NCI-H2196 treated with DMSO at 0.1 percent for 48 hours (cell line): ENCODE measurements around the gene ZNF277.

Experiments used
- DNase-seq: peaks from one replicate; lab custom pipeline; 2025; ENCODE audit not compliant: unreplicated experiment; lab: John Stamatoyannopoulos, UW

Gene ZNF277, protein sequence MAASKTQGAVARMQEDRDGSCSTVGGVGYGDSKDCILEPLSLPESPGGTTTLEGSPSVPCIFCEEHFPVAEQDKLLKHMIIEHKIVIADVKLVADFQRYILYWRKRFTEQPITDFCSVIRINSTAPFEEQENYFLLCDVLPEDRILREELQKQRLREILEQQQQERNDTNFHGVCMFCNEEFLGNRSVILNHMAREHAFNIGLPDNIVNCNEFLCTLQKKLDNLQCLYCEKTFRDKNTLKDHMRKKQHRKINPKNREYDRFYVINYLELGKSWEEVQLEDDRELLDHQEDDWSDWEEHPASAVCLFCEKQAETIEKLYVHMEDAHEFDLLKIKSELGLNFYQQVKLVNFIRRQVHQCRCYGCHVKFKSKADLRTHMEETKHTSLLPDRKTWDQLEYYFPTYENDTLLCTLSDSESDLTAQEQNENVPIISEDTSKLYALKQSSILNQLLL

DNA sequence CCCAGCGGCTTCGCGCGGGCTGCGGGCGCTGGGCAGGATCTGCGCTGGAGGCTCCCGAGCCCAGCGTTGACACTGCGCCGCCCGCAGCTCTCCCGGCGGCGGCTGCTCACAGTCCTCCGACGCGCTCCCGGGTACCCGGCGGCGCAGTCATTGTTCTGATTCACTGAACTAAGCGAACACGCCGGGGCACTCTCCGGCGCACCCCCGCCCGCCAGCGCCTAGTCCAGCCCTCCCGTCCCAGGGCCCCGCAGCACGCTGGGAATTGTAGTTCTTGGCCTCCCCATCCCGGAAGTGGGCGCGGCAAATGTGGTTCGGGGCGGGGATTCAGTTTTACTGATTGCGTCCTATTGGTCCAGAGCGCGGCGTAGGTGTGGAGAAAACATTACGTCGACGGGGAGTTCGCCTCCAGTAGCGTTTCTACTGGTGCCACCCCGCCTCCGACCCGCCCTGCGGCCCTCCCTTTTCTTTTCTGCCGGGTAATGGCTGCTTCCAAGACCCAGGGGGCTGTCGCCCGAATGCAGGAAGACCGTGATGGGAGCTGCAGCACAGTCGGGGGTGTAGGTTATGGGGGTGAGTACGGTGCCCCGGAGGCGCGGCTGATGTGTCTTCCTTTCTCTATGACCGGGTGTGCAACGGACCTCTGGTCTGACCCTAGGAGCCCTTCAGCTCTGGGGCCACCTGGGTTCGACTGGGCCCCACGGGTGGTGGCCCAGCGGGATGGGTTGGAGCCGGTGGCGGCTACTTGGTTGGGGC is at the start of gene ZNF277, which contains the start of gene DOCK4:
ZNF277 (plus strand) TSS at position 458 of the 753 bp plus-strand sequence; CDS start at position 480, 22 bp downstream.
DOCK4 (minus strand) TSS at position 162 of the 753 bp plus-strand sequence. CDS start 261 bp downstream, outside the sequence.
- peak; percentile 97 for DNase-seq

DNA sequence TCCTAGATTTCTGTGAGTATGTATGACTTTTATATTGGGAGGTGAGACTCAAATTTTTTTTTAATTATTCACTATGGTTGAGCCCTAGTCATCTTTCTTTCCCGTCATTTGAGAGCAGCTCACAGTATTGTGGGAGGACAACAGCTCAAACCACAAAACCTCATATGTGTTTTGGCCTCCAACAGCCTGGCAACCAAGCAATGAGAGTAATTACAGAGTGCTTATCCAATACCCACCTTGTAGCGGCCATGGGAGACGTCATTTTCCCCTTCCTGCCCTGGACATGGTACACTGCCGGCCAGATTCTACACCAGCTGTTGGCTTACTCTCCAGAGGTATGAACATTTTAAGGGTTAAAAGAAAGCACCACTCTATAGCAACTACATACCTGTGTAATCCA is 49.4 kb upstream of the ZNF277 start:
- DNase-seq: no peak

DNA sequence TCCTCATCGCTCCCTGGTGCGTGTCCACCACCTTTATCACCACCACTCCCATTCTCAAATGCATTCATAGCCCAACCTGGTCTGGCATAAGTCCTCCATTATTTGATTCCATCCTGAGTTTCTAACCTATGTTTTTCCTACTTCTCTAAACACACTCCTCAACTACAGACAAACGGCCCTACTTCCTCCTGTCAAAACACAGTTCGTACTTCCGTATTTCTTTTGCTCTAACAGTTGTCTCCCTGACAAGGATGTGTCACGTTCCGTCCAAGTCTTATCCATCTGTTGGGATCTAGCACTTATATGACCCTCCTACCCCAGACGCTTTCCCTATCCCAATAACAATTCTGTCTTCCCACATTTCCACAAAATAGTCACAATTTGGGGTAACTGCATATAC is 47.1 kb upstream of the ZNF277 start:
- DNase-seq: no peak

DNA sequence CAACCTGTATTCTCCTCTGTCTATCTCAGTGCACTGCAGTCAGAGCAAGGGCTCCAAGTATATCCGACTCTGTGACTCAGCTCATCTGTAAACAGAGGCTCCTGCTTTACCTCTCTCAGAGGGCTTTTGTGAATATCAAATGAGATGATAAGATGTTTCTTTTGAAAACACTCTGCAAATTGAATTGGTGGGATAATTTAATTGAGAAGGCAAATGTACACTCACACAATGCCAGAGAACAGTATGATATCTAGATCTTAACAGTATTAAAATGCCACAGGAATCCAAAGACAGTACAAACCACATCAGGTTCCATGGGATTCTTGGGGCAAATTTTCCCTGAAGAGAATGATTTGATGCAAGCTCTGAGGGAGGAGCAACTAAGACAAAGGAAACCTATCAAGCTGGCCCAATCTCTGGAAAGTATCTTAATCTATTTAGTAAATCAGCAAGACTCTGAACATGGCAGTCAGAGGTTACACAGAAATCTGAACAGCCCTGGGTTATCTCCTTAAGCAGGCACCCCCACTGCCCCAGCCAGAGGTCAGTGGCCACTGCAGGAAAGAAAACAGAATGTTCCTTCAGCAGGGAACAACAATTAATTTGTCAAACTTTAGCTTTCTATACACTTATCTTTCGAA is 46.2 kb upstream of the ZNF277 start:
- no peak for DNase-seq

DNA sequence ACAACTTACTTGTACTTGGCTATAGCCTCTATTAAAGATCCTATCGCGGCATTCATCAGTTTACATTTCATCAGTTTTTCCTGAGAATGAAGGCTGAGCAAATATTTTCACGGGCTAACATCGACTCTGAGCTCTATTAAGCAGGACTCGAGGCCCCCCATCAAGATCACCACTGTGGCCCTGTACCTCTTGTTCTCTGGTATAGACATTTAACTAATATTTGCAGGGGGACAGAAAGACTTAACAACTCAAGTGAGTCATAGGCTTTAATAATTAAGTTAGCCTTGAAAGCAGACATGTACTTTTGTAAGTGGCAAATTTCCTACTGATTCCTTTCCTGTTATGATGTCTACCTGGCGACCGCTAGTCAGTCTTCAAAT is 45.7 kb upstream of the ZNF277 start:
- no peak for DNase-seq

DNA sequence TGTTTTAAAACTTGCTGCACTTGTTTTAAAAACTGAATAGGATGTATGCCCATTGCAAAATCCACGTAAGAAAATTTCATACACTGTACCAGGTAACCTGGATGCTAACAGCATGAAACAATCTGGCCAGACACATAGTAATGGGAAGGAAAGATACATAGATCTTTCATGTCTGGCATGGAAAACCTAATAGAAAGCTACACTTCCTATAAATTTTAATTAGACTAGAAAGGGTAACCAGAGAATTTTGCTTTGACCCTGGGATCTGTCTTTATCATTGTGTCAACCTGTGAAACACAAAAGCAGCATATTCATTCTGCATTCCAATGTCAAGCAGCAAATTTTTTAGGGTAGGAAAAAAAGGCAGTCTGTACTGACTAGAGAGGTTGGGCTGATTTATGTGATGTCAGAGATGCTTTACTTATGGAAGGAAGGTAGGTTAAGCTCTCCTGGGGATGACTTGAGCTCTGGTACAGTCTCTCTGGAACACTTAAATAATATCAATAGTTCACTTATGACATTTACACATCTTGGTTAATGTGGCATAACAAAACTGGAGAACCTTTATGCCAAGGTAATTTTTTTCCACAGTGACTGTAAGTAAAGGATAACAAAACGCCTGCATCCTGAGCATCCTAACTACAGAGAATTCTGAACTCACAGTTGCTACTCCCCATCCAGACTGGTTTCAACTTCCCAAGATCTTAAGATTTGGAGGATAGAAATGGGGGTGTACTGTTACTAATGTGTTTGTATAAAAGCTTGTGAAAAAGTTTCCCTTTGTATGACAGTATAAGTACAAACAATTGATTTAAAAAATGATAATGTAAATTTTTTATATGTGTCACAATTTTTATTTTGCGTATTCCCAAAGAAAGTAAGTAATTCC is 45.0 kb upstream of the ZNF277 start:
- no peak for DNase-seq

DNA sequence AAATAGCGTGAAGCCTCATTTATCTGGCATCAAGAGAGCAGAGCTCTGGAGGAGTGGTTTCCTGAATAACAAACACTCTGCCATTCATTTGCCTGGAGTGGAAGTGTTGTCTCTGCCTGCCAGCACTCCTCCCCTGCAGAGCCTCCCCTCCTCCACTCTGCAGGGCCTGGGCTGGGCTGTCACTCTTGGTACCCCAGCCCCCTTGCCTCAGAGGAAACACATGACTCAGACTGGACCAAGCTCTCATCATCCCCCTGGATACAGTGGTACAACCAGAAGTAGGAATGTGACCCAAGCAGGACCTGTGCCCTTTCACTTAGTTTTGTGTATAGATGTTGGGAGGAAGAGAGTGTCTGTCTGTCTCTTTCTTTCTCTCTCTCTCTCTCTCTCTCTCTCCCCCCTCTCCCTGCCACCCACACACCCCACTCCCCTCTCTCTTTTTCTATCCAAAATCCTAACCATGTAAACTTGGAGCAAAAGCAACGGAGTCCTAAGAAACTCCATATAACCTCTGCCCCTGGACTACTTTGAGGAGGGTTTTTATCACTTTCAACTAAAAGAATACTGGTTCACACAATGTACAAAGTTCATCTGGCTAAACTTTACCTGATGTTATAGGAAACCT is 44.2 kb upstream of the ZNF277 start:
- no peak for DNase-seq

DNA sequence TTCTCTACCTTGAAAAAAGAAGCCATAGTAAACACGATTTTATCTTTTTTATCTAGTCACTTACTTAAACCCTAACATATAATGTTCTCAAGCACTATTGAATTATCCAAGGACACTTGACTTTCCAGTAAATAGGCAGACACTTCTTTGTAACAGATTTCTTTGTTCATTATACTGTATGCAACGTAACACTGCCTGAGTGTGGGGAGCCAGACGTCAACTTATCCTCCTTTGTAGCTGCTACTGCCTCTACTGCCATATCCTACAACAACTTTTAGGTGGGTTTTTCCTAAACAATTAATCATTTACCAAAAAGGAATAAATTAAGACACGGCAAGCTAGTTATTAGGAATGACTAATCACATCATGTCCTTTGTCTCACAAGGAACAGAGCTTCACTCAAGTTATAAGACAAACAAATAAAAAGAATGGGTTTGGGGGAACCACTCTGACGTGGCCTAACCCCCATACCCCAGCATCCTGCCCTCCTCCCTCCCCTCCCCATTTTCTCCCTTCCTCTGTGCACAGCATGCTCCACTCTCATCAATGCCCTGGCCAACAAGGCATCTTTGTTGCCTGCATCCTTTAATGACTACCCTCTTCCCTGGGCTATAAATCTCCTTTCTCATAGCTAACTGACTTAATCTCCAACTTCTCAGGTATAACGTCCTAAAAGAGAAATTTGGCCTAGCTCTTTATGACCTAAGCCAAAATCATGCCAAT is 43.5 kb upstream of the ZNF277 start:
- DNase-seq: no peak

DNA sequence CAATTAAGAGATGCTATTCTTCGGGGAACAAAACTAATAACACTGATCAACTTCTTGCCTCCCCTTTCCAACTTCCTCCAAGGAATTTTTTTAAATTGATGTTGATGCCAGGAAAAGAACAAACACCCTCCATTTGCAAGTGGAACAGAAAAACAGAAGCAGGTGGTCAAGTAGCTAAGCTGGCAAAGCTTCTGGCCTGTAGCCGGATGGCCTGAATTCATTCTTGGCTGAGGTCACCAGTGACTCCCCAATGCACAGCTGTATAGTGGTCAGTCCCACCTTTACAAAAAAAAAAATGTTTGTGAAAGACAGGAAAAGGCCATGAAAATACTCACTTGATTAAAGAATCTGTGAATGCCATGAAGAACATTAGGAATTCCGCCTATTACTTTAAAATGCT is 39.3 kb upstream of the ZNF277 start:
- DNase-seq: no peak

DNA sequence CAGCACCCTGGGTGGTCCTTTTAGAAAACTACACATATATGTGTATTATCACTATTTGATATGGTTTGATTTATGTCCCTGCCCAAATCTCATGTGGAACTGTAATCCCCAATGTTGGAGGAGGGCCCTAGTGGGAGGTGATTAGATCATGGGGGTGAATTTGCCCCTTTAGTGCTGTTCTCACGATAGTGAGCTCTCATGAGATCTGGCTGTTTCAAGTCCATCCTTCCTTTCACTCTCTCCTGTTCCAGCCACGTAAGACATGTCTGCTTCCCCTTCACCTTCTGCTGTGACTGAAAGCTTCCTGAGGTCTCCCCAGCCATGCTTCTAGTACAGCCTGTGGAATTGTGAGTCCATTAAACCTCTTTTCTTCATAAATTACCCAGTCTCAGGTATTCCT is 37.6 kb upstream of the ZNF277 start:
- DNase-seq: no peak

DNA sequence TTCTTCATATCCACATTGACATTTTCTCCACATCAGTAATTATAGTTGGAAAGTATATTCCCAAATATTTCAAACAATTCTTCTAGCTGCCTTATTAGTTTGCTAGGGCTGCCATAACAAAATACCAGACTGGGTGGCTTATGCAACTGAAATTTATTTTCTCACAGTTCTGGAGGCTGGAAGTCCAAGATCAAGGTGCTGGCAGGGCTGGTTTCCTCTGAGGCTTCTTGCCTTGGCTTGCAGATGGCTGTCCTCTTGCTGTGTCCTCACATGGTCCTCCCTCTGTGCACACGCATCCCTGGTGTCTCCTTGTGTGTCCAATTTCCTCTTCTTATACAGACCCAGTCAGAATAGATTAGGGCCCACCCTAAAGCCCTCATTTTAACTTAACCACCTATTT is 34.8 kb upstream of the ZNF277 start:
- DNase-seq: no peak

DNA sequence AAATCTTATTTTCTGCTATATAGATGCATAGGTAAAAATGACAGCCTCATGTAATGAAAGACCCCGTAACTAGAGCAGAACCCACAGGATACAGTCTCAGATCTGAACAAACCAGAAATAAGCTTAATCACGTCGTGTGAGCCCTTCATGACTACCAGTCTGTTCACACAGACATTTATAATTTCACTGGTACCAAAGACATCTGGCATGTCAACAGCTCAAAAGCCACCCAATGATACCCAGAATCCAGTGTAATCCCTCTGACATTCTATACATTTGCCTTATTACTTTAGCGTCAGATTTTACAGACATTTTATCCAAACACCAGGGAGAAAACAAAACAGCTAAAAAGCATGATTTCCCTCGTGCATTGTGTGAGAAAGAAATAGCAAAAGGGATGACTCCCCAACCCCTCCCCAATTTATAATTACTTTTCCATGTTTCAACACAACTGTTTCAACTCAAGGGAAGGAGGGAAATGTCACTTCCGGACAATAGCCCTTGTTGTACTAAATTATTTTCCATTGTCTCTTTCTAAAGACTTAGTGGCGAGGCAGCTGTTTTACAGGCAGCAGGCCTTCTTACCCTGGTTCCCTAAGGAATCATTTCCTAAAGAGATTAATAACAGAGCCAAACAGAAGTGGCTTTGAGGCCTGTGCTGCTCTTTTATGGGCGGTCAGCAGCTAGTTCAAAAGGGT is 33.5 kb upstream of the ZNF277 start:
- no peak for DNase-seq

DNA sequence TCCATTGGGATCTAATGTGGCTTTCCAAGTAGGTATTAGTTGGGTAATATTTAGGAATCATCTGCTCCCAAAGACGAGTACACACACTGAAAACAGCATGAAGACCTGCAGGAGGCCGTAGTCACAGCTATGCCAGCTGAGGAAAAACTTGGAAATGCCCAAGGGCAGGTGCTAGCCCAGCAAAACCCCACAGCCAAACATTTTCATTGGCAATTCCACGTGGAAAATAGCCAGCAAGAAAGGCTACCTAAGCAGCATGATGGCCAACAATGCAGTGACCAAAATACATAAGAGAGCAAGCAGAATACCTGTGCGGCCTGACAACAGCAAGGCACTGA is 33.0 kb upstream of the ZNF277 start:
- no peak for DNase-seq

DNA sequence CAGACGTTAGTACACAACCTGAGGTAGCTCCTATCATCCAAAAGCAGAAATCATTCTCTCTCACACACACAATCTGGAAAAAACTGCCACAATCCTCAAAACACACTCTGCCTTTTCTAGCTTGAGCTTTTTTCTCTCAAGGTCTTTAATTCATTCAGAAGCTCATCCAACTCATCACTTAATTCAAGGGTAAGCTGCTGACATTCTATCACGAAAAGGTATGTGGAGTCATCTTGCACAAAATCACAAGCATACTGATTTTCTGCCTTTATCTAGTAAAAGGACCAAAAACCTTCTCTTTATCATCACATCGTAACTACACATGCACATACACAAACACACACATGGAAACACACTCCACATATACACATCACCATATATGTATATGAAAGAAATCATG is 32.3 kb upstream of the ZNF277 start:
- DNase-seq: no peak

DNA sequence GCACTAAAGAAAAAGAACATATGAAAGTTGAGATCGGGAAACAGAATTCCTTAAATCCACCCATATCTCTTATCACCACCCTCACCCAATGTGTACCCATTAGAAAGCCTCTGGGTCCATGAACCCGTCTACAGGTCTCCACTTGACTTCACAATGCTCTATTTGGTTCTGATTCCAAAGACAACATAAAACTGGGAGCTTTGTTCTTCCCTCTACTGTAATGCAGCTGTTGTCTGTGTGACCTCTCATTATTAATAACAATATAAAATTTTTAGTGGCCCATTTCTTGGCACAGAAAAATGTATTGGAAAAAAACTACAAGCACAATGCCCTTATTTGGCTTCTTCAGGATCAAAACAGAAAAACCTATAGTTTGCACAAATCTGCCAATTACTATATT is 30.3 kb upstream of the ZNF277 start:
- no peak for DNase-seq

DNA sequence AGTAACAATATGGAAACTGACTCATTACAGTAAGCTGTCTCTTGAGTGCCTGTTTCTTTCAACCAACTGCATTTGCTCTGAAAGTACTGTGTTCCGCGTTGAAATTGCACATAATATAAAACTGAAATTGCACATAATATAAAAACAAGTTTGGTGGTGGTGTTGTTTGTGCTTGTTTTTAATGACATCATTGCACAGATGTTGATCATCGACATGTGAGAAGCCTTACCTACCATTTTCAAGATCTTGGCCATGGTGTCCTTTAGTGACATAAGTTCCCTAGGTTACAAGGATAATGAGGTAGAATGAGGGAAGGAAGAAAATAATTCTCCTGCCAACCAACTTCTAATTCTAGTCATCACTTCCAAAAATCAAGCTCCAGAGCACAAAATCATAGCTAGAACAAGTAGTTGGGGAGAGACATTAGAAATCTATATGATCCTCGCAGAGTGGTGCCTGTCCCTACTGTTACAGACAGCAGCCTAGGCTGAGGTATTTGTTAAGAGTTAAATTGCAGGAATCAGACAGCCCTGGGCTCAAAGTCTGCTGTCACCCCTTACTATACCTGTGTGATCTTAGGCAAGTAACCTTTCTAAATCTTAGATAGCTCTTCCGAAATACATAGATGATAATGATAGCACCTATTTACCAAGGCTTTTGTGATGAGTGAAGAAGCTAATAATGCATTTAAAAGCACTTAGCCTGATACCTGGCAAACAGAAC is 29.6 kb upstream of the ZNF277 start:
- DNase-seq: no peak

DNA sequence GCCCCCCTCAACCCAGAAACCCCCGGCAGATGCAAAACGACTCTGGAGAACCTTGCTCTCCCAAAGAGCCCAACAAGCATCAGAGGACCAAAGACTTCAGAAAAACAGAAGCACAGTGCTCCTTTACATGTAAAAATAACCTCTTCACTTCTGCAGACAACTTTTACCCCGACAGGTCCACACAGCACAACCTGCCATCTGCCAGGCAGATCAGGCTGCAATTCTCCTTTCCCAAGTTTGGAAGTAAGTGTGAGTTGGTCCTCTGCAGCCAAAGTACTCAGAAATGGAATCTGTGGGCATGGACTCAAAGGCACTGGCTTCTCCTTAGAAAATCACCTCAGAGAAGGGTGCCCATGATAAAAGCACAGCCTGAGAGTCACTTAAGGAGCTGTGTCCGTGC is 26.3 kb upstream of the ZNF277 start:
- DNase-seq: no peak

DNA sequence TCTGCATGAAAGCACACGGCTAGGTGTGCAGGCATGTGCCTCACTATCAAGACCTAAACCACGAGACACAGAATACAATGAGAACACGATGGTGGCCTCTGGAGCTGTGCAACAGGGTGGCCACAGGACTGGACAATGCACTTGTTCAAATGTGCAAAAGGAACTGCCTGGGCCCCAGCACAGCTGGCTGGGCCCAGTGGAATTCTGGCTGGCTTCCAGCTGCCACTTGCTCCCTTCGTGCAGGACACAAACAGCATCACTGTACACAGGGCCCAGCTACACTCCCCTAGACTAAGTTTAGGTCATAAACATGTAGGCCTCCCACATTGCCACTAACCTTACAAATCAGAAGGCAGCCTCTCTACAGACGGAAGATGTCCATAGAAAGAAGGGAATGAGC is 23.7 kb upstream of the ZNF277 start:
- DNase-seq: no peak

DNA sequence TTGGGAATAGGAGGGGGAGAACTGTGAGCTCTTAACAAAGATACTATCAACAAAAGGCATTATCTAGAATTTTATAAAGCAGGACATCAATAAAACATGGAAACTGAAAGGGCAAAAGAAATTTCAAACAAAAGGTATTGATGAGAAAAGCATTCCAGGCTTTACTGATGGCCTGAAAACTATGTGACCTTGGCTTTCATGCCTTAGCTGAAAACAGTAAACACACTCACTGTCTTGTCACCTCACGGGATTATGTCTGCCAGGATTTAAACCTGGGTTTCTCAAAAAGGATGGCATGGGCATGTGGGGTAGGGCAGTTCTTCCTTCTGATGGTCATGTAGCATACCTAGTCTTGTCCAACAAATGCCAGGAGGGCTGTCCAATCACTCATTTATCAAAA is 23.2 kb upstream of the ZNF277 start:
- no peak for DNase-seq
